SK-N-SH (cell line): Measurements from ENCODE around the gene ESF1. TPM values are rescaled to one million over a fixed set of nuclear protein-coding genes. Genes with fewer than 3 reads are reported as not detected.

Source experiments
- CTCF ChIA-PET: fragments of 300-600, 350-600 bp; formaldehyde crosslinking; extraction: SDS; loops from one replicate; lab custom pipeline; 2021; lab: Yijun Ruan, JAX
- POLR2A ChIA-PET: fragments of 350-600 bp; sonication (Branson Sonifier 250); formaldehyde crosslinking; extraction: SDS; loops from one replicate; lab custom pipeline; 2020; ENCODE audit warnings: antibody characterized with exemption, inconsistent platforms; lab: Yijun Ruan, JAX
- DNase-seq: peaks from one replicate; pipeline ENCODE4 v3.0.0; 2012
- H2AFZ ChIP-seq: fragments of 200-600 bp; sonication (generic); 2 replicates; pipeline ENCODE4 v1.8.1; 2016; ENCODE audit warnings: antibody characterized with exemption, mild to moderate bottlenecking, low read depth
- H3F3A ChIP-seq: fragments of 200-600 bp; sonication (generic); replicated peaks from 2 replicates; pipeline ENCODE3; 2016; ENCODE audit warnings: antibody characterized with exemption, mild to moderate bottlenecking; ENCODE audit not compliant: insufficient read depth
- H3K27ac ChIP-seq, 2 experiments: fragments of 200-500 bp in 1 of 2; fragments of 200-600 bp in 1 of 2; sonication (Bioruptor generic) in 1 of 2; sonication (generic), shearing (Covaris generic) in 1 of 2; 2 replicates each; pipeline versions ENCODE4 v1.5.1 to v1.6.1; 2014 to 2016; ENCODE audit warnings: low read depth in 2 of 2, inconsistent platforms in 1 of 2, low read length in 1 of 2, mild to moderate bottlenecking in 1 of 2, mixed read lengths in 1 of 2
- H3K27me3 ChIP-seq: fragments of 200-600 bp; sonication (generic), shearing (Covaris generic); 2 replicates; pipeline ENCODE4 v1.6.1; 2016; ENCODE audit warnings: mixed run types; ENCODE audit not compliant: insufficient read depth
- H3K36me3 ChIP-seq, 2 experiments: fragments of 200-500 bp in 1 of 2; fragments of 200-600 bp in 1 of 2; sonication (Bioruptor generic) in 1 of 2; sonication (generic) in 1 of 2; replicated peaks in 1 of 2; 2 replicates each; pipeline versions ENCODE3 to v1.5.1; 2014 to 2016; ENCODE audit warnings: low read length in 1 of 2, mild to moderate bottlenecking in 1 of 2; ENCODE audit not compliant: insufficient read depth in 2 of 2, control insufficient read depth in 1 of 2
- H3K4me1 ChIP-seq, 2 experiments: fragments of 200-500 bp in 1 of 2; fragments of 200-600 bp in 1 of 2; sonication (Bioruptor generic) in 1 of 2; sonication (generic), shearing (Covaris generic) in 1 of 2; 2 replicates each; pipeline versions ENCODE4 v1.5.1 to v1.6.1; 2014 to 2016; ENCODE audit warnings: low read depth in 1 of 2, low read length in 1 of 2, mixed run types in 1 of 2; ENCODE audit not compliant: insufficient read depth in 2 of 2, control insufficient read depth in 1 of 2
- H3K4me2 ChIP-seq: fragments of 200-600 bp; sonication (generic), shearing (Covaris generic); 2 replicates; pipeline ENCODE4 v1.6.1; 2017; ENCODE audit warnings: mixed run types
- H3K4me3 ChIP-seq, 2 experiments: fragments of 200-500 bp in 1 of 2; fragments of 200-600 bp in 1 of 2; sonication (Bioruptor generic) in 1 of 2; sonication (generic), shearing (Covaris generic) in 1 of 2; 2 replicates each; pipeline versions ENCODE4 v1.5.1 to v1.8.1; 2014 to 2016; ENCODE audit warnings: low read depth in 2 of 2, inconsistent platforms in 1 of 2, low read length in 1 of 2, mild to moderate bottlenecking in 1 of 2, mixed read lengths in 1 of 2, moderate library complexity in 1 of 2
- H3K79me2 ChIP-seq: fragments of 200-600 bp; sonication (generic); 2 replicates; pipeline ENCODE4 v1.8.1; 2017; ENCODE audit warnings: mild to moderate bottlenecking; ENCODE audit not compliant: insufficient read depth
- H3K9ac ChIP-seq: fragments of 200-600 bp; sonication (generic); 2 replicates; pipeline ENCODE4 v1.6.1; 2017; ENCODE audit warnings: mixed run types
- H3K9me2 ChIP-seq: fragments of 200-600 bp; sonication (generic); 2 replicates; pipeline ENCODE4 v1.6.1; 2017; ENCODE audit warnings: mixed run types
- H3K9me3 ChIP-seq: fragments of 200-600 bp; sonication (generic); 2 replicates; pipeline ENCODE4 v1.6.1; 2017; ENCODE audit warnings: mixed run types, mild to moderate bottlenecking, moderate library complexity
- H4K20me1 ChIP-seq: fragments of 200-600 bp; sonication (generic); 2 replicates; pipeline ENCODE4 v1.6.1; 2017; ENCODE audit warnings: mild to moderate bottlenecking, mixed run types; ENCODE audit not compliant: insufficient read depth
- ELF1 ChIP-seq: IDR thresholded peaks from 2 replicates; pipeline ENCODE4 v1.4.0; 2012
- EZH2phosphoT487 ChIP-seq: fragments of 200-600 bp; sonication (generic); IDR thresholded peaks from 2 replicates; pipeline ENCODE4 v1.6.1; 2017; ENCODE audit warnings: low read depth, mixed run types, mild to moderate bottlenecking, antibody characterized with exemption, moderate library complexity, borderline replicate concordance
- FOSL2 ChIP-seq: IDR thresholded peaks from 2 replicates; pipeline ENCODE4 v1.4.0; 2012; ENCODE audit warnings: low read depth, mild to moderate bottlenecking, moderate library complexity, borderline replicate concordance
- GABPA ChIP-seq: IDR thresholded peaks from 2 replicates; pipeline ENCODE4 v1.4.0; 2012; ENCODE audit warnings: low read depth, mild to moderate bottlenecking
- GATA2 ChIP-seq: sonication (generic); formaldehyde crosslinking; IDR thresholded peaks from 2 replicates; pipeline ENCODE4 v1.5.0; 2020; ENCODE audit warnings: mild to moderate bottlenecking, missing genetic modification reagents
- IRF3 ChIP-seq: fragments of 150-350 bp; IDR thresholded peaks from 2 replicates; pipeline ENCODE4 v1.6.1; 2016; ENCODE audit warnings: mild to moderate bottlenecking, low read depth, low read length
- MAX ChIP-seq: IDR thresholded peaks from 2 replicates; pipeline ENCODE4 v1.4.0; 2012; ENCODE audit warnings: low read depth
- MXI1 ChIP-seq: IDR thresholded peaks from 2 replicates; pipeline ENCODE4 v1.6.1; 2012; ENCODE audit warnings: mild to moderate bottlenecking, low read depth, low read length, improper control_type of control experiment
- NFIC ChIP-seq: IDR thresholded peaks from 2 replicates; pipeline ENCODE4 v1.4.0; 2012; ENCODE audit warnings: borderline replicate concordance
- PBX3 ChIP-seq: IDR thresholded peaks from 2 replicates; pipeline ENCODE4; 2012
- POLR2AphosphoS5 ChIP-seq: IDR thresholded peaks from 2 replicates; pipeline ENCODE4 v1.6.1; 2012; ENCODE audit warnings: low read depth, low read length
- RCOR1 ChIP-seq: fragments of 150-350 bp; IDR thresholded peaks from 2 replicates; pipeline ENCODE4 v1.6.1; 2017; ENCODE audit warnings: antibody characterized with exemption, low read length
- RFX5 ChIP-seq: IDR thresholded peaks from 2 replicates; pipeline ENCODE4 v1.6.1; 2012; ENCODE audit warnings: mild to moderate bottlenecking, improper control_type of control experiment, low read length
- SIN3A ChIP-seq: IDR thresholded peaks from 2 replicates; pipeline ENCODE4 v1.6.1; 2012; ENCODE audit warnings: low read depth, mild to moderate bottlenecking, low read length, moderate library complexity, borderline replicate concordance
- SMC3 ChIP-seq: IDR thresholded peaks from 2 replicates; pipeline ENCODE4 v1.6.1; 2012; ENCODE audit warnings: low read depth, low read length, improper control_type of control experiment
- TEAD4 ChIP-seq: IDR thresholded peaks from 2 replicates; pipeline ENCODE4 v1.4.0; 2012; ENCODE audit warnings: mild to moderate bottlenecking, borderline replicate concordance; ENCODE audit not compliant: insufficient read depth
- USF1 ChIP-seq: IDR thresholded peaks from 2 replicates; pipeline ENCODE4 v1.4.0; 2012; ENCODE audit warnings: low read depth, borderline replicate concordance
- ZBTB33 ChIP-seq: IDR thresholded peaks from 2 replicates; pipeline ENCODE4 v1.4.0; 2012; ENCODE audit warnings: low read depth, borderline replicate concordance
- WGBS: methylation state at CpG from one replicate; pipeline ENCODE4 v1.1.6; 2017; ENCODE audit warnings: low lambda C conversion rate; 5-methylcytosine and 5-hydroxymethylcytosine counted together
- polyA plus RNA-seq, 3 experiments: library from polyadenylated mRNA; depleted of rRNA; stranded (reverse); fragments of >200 nt; gene quantifications; 2 replicates each; pipeline ENCODE4 v1.2.3, GENCODE V29; 2012

The ESF1 gene
- polyA plus RNA-seq, 1 of the 3 experiments (the other 2 are of a cell fraction): 1.4 TPM

GRCh38 chr20:13778827-13779226 is 5.9 kb downstream of the ESF1 start:
- peaks cover 6% of the 10 kb centered on the region for H3F3A ChIP-seq
- H3K4me3 ChIP-seq: no peak overlapping the region
- H2AFZ ChIP-seq: no peak overlapping the region
- H3K4me2 ChIP-seq: no peak overlapping the region
- ChIA-PET POLR2A (no interaction called here), CTCF (no interaction called here)
- TF ChIP-seq USF1: no peak
- no peak for TF ChIP-seq POLR2AphosphoS5
- no peak for TF ChIP-seq SMC3
- no peak for TF ChIP-seq FOSL2
- no peak for TF ChIP-seq GATA2
- no peak for TF ChIP-seq ELF1
- H3K9ac ChIP-seq: no peak overlapping the region
- no peaks in the 10 kb centered on the region for H3K27me3 ChIP-seq
- no peaks in the 10 kb centered on the region for H3K9me3 ChIP-seq
- 100% methylated on average over 1 of the region's 3 CpGs for WGBS
- no peak overlapping the region for H3K27ac ChIP-seq
- peaks cover 36% of the 10 kb centered on the region for H3K79me2 ChIP-seq
- H3K4me1 ChIP-seq: peaks cover 4 to 11% of the 10 kb centered on the region in 2 experiments; a peak in 3 of 4 replicates
- DNase-seq: no peak
- no peaks in the 10 kb centered on the region for H4K20me1 ChIP-seq
- H3K36me3 ChIP-seq: peaks cover 66 to 75% of the 10 kb centered on the region in 2 experiments
- H3K9me2 ChIP-seq: no peaks in the 10 kb centered on the region

GRCh38 chr20:13777171-13777601 is 7.5 kb downstream of the ESF1 start:
- peaks cover 0 to 13% of the 10 kb centered on the region in 2 experiments; a peak in 1 of 4 replicates for H3K4me1 ChIP-seq
- no peak for TF ChIP-seq RCOR1
- TF ChIP-seq POLR2AphosphoS5: no peak
- no peak for TF ChIP-seq TEAD4
- TF ChIP-seq EZH2phosphoT487: no peak
- TF ChIP-seq FOSL2: no peak
- TF ChIP-seq PBX3: no peak
- TF ChIP-seq NFIC: no peak
- no peak for TF ChIP-seq ZBTB33
- no peak for TF ChIP-seq MAX
- TF ChIP-seq SIN3A: no peak
- TF ChIP-seq SMC3: no peak
- no peak for TF ChIP-seq RFX5
- no peak for TF ChIP-seq GATA2
- no peak for TF ChIP-seq IRF3
- TF ChIP-seq USF1: no peak
- TF ChIP-seq MXI1: no peak
- TF ChIP-seq GABPA: no peak
- ChIA-PET CTCF (interaction anchor here (0.7 to 1.6 kb wide), 3 partner anchors 11 to 657 kb away, joined by 3 to 6 read pairs (median 4); no protein-coding TSS in a partner anchor), POLR2A (no interaction called here)
- H3K27me3 ChIP-seq: no peaks in the 10 kb centered on the region
- no peaks in the 10 kb centered on the region for H3K9me2 ChIP-seq
- no peak overlapping the region for H3K4me3 ChIP-seq
- no peak overlapping the region for H3K9ac ChIP-seq
- no peaks in the 10 kb centered on the region for H3K9me3 ChIP-seq
- no peak for DNase-seq
- H3K36me3 ChIP-seq: peaks cover 58 to 81% of the 10 kb centered on the region in 2 experiments
- peaks cover 13% of the 10 kb centered on the region for H3F3A ChIP-seq
- H3K4me2 ChIP-seq: no peak overlapping the region
- H2AFZ ChIP-seq: no peak overlapping the region
- no peaks in the 10 kb centered on the region for H4K20me1 ChIP-seq
- peaks cover 21% of the 10 kb centered on the region; the same call in 1 of the 2 replicates for H3K79me2 ChIP-seq
- WGBS: 89% methylated on average over 4 of the region's 4 CpGs
- no peak overlapping the region for H3K27ac ChIP-seq
